ENCODE results near the gene SPTSSB.

- no peak for TF ChIP-seq CTCF (IDR thresholded peaks at IDR 0.05)
- no peak for TF ChIP-seq POLR2A (IDR thresholded peaks at IDR 0.05)
- no peak for TF ChIP-seq EP300 (IDR thresholded peaks at IDR 0.05)
Measured at GRCh38 chr3:161358488-161358887, 12.8 kb downstream of the SPTSSB start.
